Measurements from ENCODE around the gene ETNK2.
"Not testable (repeated sequence)": the region's sequence is repeated elsewhere in the genome, so short reads cannot be mapped to it uniquely, and the experiment has no call there.

DNA sequence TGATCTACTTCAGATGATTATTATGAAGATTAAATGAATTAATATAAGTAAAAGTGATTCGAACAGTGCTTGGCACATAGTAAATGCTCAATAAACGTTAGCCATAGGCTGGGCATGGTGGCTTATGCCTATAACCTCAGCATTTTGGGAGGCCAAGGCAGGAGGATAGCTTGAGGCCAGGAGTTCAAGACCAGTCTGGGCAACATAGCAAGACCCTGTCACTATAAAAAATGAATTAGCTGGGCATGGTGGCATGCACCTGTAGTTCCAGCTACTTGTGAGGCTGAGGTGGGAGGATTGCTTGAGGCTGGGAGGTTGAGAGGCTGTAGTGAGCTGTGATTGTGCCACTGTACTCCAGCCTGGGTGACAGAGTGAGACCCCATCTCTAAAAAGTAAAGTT, 52.1 kb downstream of the ETNK2 start:
- TF ChIP-seq, protein P1, sequence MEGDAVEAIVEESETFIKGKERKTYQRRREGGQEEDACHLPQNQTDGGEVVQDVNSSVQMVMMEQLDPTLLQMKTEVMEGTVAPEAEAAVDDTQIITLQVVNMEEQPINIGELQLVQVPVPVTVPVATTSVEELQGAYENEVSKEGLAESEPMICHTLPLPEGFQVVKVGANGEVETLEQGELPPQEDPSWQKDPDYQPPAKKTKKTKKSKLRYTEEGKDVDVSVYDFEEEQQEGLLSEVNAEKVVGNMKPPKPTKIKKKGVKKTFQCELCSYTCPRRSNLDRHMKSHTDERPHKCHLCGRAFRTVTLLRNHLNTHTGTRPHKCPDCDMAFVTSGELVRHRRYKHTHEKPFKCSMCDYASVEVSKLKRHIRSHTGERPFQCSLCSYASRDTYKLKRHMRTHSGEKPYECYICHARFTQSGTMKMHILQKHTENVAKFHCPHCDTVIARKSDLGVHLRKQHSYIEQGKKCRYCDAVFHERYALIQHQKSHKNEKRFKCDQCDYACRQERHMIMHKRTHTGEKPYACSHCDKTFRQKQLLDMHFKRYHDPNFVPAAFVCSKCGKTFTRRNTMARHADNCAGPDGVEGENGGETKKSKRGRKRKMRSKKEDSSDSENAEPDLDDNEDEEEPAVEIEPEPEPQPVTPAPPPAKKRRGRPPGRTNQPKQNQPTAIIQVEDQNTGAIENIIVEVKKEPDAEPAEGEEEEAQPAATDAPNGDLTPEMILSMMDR (IDR thresholded peaks at IDR 0.05) = not testable (repeated sequence)
- TF ChIP-seq POLR2A (IDR thresholded peaks at IDR 0.05) = not testable (repeated sequence)

All from uterus (tissue), 2 donors.